HG03571 (cell line): Measurements from ENCODE around the gene CD8B.

Experiments
- ATAC-seq: cut with Tn5 transposase; IDR thresholded peaks from one replicate; pipeline ENCODE4 v1.9.1; 2021; ENCODE audit not compliant: unreplicated experiment

The CD8B gene

DNA sequence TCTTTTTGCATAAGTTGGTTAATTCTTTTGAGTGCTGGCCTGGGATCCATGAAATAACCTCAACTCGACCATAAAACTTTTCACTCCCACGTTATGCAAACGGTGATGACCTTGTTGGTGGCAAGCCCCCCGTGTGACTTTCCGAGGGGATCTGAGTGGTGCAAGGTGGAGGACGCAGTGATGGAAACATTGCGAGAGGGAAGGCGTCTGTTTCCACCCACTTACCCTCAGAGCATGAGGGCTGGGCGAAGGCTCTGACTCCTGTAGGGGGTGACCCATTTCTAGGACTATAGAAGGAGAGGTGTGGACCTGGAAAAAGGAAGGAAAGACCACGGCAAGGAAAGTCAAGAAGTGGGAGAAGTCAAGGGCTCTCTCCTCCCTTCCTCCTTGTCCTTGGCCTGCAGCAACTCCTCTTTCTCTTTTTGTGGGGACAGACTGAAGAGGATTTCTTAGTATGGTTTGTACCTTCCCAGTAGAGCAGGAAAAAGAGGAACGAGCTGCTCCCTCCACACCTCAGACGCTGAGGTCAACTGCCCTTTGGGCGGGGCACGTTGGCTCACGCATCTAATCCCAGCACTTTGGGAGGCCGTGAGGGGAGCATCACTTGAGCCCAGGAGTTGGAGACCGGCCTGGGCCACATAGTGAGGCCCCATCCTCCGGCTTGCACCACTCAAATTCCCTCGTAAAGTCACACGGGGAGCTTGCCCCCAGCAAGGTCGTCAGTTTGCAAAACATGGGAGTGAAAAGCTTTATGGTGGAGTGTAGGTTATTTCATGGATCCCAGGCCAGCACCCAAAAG, 55.4 kb downstream of the CD8B start:
- no peak for ATAC-seq

DNA sequence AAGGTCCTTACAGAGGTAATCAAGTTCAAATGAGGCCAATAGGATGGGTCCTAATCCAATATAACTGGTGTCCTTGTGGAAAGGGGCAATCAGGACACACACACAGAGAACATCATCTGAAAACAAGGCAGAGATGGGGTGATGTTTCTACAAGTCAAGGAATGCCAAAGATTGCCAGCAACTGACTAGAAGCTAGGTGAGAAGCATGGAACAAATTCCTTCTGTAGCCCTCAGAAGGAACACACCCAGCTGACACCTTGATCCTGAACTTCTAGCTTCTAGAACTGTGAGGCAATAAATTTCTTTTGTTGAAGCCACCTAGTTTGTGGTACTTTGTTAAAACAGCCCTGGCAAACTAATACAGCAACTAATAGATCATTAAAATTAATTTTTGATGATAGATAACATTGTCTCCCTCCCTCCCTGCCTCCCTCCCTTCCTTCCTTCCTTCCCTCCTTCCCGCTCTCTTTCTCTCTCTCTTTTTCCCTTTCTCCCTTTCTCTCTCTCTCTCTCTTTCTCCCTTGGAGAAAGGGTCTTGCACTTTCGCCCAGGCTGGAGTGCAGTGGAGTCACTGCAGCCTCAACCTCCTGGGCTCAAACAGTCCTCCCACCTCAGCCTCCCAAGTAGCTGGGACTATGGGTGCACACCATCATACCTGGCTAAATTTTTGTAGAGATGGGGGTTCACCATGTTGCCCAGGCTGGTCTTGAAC, 60.7 kb downstream of the CD8B start:
- no peak for ATAC-seq

DNA sequence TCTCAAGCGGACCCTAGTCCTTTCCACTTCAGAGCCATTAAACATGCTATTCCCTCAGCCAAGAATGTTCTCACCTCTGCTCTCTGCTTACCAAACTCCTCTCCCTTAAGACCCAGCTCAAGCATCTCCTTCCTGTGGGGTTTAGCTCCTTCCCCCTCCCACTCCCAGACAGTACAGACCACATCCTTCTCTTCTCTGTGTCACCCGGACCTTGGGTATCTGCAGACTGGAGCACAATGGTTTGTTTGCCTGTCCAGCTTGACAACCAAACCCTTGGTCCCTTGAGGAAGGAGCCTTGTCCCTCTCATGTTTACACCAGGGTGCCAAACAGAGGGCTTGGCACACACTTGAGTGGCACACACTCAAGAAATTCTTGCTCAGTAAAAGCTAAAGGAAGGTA, 66.8 kb downstream of the CD8B start:
- ATAC-seq, result no peak

DNA sequence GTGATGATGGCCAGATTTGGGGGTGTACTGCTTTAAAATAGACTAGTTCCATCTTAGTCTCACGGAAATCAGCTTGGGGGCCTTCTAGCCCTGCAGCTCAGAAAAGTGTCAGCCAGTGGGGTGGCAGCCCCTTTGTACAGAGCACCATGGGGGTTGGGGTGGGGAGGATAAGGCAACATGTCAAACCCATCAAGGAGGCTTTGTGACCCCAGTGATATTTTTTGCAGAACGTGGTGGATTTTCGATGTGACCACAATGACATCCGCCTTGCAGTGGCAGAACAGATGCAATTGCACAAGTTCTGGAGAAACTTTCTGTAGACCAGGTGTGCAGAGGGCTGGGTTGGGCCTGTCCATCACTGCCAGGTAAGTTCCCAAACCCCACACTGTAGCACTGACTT, 67.9 kb downstream of the CD8B start:
- no peak for ATAC-seq

DNA sequence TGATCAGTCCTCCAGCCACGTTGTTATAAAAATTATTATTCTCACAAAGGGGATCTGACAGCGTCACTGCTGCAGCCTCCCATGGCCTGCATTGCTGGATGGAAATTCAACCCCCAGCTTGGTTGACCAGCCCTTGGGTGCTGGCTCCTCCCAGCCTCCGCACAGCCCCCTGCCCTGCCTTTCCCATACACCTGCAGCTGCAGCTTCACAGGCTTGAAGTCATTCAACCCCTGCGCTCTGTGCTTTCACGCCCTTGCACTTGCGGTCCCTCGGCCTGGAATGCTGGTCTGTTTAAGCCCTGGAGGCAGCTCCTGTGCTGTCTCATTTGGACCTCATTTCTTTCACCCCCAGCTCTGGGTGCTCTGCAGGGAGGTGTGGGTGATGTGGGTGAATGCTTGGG, 70.1 kb downstream of the CD8B start:
- no peak for ATAC-seq

DNA sequence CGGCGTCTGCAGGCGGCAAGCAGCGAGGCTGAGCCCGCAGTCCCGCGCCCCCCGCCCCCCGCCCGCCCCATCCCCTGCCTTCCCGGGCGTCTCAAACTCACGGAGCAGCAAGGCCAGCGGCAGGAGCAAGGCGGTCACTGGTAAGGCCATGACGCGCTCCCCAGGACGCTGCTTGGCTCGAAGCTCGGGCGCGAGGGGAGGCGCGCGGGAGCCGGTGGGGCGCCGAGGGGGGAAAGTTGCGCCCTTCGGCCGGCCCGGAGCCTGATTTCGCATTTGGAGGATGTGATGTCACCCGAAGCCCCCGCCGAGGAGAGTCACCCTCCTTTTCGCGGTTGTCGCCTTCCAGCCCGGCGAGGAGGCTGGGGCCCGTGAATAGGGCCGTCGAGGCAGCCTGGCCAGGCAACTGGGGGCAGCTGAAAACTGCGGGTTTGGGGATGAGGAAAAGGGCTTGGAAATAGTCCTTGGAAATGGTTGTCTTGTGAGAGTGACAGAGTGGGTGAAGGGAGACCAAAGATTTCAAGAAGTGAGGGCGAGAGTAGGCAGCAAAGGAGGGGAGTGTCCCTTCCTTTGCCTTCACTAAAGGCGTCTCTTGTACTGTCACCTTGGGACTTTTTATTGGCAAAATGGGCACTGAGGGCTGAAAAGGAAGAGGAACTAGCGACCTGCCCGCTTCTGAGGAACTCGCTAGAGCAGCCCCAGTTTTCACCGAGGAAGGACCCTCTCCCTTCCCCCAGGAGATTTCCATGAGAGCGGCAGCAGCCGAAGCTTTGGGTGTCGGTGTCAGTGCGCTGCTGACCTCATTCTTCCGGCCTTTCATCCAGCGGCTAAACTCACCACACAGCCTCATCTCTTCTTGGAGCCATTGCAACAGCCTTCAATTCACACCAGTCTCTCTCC, 70.8 kb downstream of the CD8B start, which contains the start of gene CD8A:
CD8A (minus strand) TSS at position 238 of the 897 bp plus-strand sequence; CDS start at position 150, 88 bp downstream.
- ATAC-seq, result no peak

DNA sequence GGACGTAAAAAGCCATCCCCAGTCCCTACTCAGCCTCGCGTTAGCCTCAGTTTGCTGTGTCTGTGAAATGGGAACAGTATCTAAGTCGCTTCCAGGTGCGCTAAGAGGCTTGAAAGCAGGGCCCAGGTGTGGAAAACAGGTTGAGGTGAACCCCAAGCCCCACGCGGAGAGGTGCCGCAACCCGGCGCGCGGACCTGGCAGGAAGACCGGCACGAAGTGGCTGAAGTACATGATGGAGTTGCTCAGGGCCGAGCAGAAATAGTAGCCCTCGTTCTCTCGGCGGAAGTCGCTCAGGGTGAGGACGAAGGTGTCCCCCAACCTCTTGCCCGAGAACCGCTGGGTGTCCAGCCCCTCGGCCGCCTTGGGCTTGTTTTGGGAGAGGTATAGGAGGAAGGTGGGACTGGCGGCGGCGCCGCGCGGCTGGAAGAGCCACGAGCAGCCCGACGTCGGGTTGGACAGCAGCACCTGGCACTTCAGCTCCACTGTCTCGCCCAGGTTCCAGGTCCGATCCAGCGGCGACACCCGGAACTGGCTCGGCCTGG, 71.5 kb downstream of the CD8B start:
- no peak for ATAC-seq

DNA sequence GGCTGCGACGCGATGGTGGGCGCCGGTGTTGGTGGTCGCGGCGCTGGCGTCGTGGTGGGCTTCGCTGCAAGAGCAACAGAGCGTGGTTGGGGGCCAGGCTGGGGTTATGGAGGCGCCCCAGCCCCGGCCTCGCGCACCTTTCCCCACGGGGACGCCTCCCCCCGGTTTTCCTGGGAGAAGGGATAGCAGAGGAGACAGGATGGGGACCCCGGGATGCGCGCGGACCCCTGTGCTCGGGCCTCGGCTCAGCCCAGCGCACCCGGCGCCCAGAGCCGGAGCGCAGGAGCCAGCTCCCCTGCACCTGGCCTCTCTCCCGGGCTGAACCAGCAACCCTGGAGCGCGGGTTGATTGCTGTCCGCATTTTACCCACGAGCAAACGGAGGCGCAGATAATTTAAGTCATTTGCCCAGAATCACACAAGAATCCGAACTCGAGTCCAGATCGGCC, 72.0 kb downstream of the CD8B start:
- ATAC-seq, result no peak

DNA sequence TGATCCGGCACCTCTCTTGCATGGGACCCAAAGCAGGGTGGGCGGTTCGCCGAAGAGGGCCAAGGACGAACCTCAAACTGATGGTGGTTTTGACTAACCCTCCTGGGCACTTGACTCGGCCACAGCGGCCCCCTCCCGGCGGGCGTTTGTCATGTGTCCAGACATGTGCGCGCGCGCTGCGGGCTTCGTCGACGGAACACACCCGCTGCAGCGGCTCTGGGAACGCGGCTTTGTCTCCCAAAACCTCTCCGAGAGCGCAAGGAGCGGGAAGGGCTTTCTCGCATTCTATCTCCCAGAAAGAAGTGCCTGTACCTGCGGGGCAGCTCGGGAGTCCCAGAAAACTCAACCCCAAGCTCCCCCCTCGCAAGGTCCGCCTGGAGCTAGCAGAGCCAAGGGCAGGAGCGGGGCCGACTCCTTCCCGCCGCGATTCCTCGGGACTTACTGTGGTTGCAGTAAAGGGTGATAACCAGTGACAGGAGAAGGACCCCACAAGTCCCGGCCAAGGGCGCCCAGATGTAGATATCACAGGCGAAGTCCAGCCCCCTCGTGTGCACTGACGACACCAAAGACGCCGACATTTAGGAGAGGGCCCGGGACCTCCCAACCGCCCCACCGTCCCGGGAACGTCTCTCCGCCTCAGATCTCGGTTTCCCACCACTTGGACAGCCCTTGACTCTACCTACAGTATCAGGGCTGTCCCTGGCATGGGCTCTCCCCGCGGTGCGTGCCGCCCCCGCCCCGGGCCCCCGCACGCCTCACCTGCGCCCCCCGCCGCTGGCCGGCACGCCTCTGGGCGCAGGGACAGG, 72.6 kb downstream of the CD8B start:
- no peak for ATAC-seq

DNA sequence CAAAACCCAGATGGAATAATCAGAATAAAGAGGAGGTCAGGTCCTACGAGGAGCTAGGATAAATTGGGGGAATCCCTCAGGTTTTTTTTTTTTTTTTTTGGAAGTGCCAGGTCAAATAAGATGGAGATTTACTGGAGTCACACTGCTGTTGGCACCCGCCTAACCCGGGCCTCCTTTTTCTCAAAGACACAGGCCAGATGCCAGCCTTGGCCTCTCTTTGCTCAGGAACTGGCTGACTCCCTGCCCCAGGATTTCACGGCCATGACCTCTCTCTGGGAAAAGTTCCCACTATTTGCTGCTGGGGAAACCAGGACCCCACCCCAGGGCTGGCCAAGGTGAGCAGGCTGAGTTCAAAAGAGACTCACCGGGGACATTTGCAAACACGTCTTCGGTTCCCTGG, 73.5 kb downstream of the CD8B start:
- no peak for ATAC-seq

DNA sequence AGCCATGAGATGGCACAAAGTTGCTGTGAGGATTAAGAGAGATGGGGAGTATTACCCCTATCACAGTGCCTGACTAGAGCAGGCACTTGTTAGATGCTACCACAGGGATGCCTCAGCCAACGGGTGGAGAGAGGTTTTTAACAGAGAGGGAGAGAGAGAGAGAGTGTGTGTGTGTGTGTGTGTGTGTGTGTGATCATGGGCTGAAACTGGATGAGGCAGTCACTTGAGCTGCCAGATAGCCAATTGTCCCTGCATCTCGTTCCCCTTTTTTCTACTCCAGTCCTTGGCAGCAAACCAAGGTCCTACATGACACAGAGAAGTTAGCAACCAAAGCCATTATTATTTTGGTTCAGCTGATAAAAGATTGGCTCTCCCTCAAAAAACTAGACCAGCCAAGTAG, 74.0 kb downstream of the CD8B start:
- ATAC-seq, result no peak

DNA sequence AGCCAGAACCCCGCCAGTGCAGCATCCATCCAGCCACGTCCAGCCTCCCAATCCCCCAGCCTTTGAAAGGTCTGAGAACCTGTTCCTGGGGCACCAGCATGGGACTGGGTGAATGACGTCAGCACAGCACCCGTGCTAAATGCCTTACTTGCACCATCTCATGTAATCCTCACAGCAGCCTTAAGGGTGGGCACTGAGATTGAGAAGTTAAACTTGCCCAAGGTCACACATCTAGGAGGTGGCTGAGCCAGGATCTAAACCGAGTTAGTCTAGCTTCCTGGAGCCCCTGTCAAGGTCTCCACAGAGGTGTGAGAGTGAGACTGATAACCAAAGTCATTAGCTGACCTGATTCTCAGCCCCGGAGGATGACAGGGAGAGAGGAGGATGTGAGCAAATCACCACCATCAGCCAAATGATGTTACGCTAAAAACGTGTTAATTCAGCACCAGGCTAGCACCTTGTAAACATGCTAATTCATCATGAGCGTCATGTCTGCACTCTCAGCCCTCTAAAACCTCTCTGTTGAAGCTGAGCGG, 75.6 kb downstream of the CD8B start:
- no peak for ATAC-seq

DNA sequence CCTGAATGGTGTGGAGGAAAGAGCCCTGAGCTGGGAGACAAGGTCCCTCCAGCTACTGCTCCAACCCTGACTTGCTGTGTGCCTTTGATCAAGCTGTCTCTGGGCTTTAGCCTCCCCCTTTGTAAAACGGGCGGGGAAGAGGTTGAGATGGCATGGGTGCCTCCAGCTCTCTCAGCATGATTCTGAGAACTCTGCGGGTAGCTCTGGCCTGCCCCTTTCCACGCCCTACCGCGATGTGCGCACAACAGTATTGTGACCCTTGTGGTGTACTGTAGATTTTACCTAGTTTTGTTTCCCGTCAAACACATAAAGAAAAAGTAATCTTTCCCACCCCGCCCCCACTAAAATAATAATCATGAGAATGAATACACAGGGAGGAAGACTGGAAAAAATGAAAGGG, 76.2 kb downstream of the CD8B start:
- no peak for ATAC-seq

DNA sequence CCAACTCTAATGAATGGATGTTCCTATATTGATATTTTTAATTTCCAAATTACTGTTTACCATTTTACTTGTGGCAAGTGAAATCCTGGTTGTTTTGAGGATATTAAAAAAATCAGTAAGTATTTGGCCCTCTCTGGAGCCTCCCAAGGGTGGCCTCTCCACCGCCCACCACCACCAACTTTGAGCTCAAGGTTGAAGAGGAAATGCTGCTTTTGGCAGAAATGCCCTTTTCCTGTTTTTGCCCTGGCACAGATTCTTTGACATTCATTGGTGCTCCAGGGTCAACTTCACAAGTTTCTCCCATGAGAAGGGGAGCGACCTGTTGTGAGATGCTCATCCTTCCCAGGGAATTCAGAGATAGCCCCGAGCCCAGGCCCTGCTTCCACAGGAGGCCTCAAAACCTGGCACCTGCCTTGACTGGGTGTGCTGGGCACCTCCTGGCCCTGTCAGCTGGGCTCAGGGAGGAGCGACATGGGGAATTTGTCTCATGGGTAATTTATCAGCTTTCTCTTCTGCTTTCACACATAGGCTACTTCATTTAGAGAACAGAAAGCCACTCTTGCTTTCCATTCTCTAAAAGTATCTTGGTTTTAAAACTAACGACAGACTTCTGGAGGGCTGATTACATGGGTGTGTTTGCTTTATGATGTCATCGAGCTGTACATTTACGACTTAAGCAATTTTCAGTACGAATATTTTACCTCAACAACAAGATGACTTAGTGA, 77.9 kb downstream of the CD8B start:
- ATAC-seq, result peak; percentile 88

DNA sequence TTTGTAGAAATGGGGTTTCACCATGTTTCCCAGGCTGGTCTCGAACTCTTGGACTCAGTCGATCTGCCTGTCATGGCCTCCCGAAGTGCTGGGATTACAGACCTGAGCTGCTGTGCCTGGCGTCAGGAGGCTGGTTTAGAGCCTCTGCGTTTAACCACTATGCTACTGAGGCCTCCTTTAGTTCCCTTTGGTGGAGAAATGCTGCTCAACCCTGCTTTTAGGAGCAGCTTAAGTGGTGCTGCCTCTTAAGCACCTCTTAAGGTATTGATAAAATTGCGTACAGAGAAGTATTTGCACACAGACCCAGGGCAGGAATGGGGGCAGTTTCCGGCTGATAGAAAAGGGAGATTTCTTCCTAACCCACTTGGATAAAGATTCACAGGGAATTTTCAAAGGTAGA, 78.9 kb downstream of the CD8B start:
- ATAC-seq, result no peak

DNA sequence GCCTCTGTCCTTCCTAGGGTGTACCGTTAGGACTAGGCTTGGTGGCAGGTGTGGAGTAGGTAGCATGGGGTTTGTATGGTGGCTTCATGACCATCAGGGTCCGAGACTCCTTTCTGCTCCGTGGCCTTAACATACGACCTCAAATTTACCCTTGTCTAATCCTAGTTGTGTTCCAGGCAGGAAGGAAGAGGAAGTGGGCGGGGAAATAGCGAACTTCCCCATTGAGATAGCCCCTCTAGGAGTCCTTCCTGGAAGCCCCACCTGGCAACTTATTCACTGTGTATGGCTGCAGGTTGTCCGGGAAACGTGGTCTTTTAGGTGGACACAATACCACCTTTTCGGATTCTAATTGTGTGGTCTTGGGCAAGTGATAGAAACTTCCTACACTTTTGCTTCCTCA, 80.3 kb downstream of the CD8B start:
- no peak for ATAC-seq

DNA sequence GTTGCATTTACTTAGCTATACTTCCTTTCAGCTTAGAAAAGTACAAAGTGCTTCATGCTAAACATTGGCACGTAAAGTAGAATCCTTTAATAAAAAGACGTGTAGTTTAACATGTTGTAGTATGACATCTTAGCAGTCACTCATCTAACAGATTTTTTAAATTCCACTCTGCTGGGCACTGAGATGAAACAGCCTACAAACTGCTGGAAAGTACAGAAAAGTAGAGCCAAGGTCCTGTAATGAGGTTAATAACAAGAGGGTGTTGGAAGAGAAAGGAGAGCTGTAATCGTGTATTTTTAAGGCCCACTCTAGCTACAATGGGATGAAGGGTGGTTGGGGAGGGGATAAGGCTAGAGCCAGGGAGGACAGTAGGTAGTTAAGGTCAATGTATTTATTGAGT, 81.7 kb downstream of the CD8B start:
- ATAC-seq, result no peak

DNA sequence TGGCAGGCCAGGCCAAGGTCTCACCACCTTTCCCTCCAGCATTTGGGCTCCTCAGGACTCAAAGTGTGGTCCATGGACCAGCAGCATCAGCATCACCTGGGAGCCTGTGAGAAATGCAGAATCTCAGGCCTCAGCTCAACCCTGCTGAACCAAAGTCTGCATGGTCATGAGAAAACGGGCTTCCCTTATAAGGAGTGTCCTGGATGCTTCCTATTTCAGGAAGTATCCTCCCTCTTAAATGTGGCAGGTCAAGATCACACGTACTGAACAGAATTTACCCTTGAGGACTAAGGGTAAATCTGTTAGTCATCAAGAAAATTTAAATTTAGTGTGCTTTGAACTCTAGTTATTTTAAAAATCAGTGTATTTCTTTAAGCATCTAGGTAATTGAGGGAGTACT, 82.7 kb downstream of the CD8B start:
- ATAC-seq, result no peak

DNA sequence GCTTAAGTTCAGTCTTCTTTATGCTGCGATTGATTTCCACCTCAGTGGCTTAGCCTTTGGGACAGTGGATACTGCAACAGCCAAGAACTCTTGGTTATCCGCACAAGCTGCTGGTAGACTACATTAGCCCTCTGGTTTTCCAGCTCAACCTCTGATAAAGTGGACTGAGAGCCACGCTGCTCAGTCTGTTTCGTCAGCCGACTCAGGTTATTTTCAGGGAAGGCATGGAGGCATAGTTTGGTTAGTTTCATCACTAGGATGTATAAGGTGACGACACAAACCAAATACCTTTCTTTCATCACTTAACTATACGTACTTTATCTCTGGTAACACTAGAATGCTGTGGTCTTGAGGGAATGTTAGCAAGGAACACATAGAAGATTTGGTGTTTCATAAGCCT, 85.2 kb downstream of the CD8B start:
- ATAC-seq, result no peak
